ENCODE measurements around the gene GOLGA7B. TPM values are rescaled to one million over a fixed set of nuclear protein-coding genes. Genes with fewer than 3 reads are reported as not detected.
"Not testable (repeated sequence)": the region's sequence is repeated elsewhere in the genome, so short reads cannot be mapped to it uniquely, and the experiment has no call there.

The GOLGA7B gene
- total and polyA plus RNA-seq, 2 donors, result 0.11 to 0.56 TPM

- Histone ChIP-seq H3K36me3 (ENCODE audit: insufficient read depth) (no peaks in the 10 kb centered on the region), H3K27ac (ENCODE audit: low read depth) (no peak overlapping the region), H3K4me1 (ENCODE audit: insufficient read depth) (no peaks in the 10 kb centered on the region), H3K4me3 (ENCODE audit: low read depth, low read length) (no peak overlapping the region)
- DNase-seq (ENCODE audit: extremely low spot score), result no peak
- 50% methylated on average over 9 of the region's 9 CpGs for WGBS
These were observed 28.2 kb upstream of the GOLGA7B start for GRCh38 chr10:97821308-97822038.

- H3K27ac ChIP-seq (ENCODE audit: low read depth), result no peak overlapping the region
- no peak for DNase-seq (ENCODE audit: extremely low spot score)
- no peaks in the 10 kb centered on the region for H3K36me3 ChIP-seq (ENCODE audit: insufficient read depth)
- no peaks in the 10 kb centered on the region for H3K4me1 ChIP-seq (ENCODE audit: insufficient read depth)
- WGBS, result 70% methylated on average over 10 of the region's 10 CpGs
- no peak overlapping the region for H3K4me3 ChIP-seq (ENCODE audit: low read depth, low read length)
These were observed 27.4 kb upstream of the GOLGA7B start for GRCh38 chr10:97822261-97822687.

GRCh38 chr10:97823734-97824133, 25.9 kb upstream of the GOLGA7B start:
- H3K4me1 ChIP-seq (ENCODE audit: insufficient read depth), result no peaks in the 10 kb centered on the region

GRCh38 chr10:97825020-97825760, 24.5 kb upstream of the GOLGA7B start:
- 74% methylated on average over 12 of the region's 12 CpGs for WGBS
- Histone ChIP-seq H3K36me3 (ENCODE audit: insufficient read depth) (no peaks in the 10 kb centered on the region), H3K4me1 (ENCODE audit: insufficient read depth) (no peaks in the 10 kb centered on the region), H3K4me3 (ENCODE audit: low read depth, low read length) (no peak overlapping the region), H3K27ac (ENCODE audit: low read depth) (no peak overlapping the region)
- DNase-seq (ENCODE audit: extremely low spot score), result no peak

More at GRCh38 chr10:97823734-97824133, 25.9 kb upstream of the GOLGA7B start:
- H3K4me3 ChIP-seq (ENCODE audit: low read depth, low read length), result no peak overlapping the region
- H3K27ac ChIP-seq (ENCODE audit: low read depth), result no peak overlapping the region
- WGBS, result 77% methylated on average over 12 of the region's 12 CpGs
- DNase-seq (ENCODE audit: extremely low spot score), result no peak
- H3K36me3 ChIP-seq (ENCODE audit: insufficient read depth), result no peaks in the 10 kb centered on the region

GRCh38 chr10:97826892-97827291, 22.8 kb upstream of the GOLGA7B start:
- WGBS, result 92% methylated on average over 1 of the region's 1 CpG
- no peak for DNase-seq (ENCODE audit: extremely low spot score)
- Histone ChIP-seq H3K4me3 (ENCODE audit: low read depth, low read length) (no peak overlapping the region), H3K36me3 (ENCODE audit: insufficient read depth) (no peaks in the 10 kb centered on the region), H3K27ac (ENCODE audit: low read depth) (no peak overlapping the region), H3K4me1 (ENCODE audit: insufficient read depth) (no peaks in the 10 kb centered on the region)

GRCh38 chr10:97827702-97828291, 21.8 kb upstream of the GOLGA7B start:
- H3K4me1 ChIP-seq (ENCODE audit: insufficient read depth), result no peaks in the 10 kb centered on the region
- no peak for DNase-seq (ENCODE audit: extremely low spot score)
- no peaks in the 10 kb centered on the region for H3K36me3 ChIP-seq (ENCODE audit: insufficient read depth)
- no peak overlapping the region for H3K4me3 ChIP-seq (ENCODE audit: low read depth, low read length)
- H3K27ac ChIP-seq (ENCODE audit: low read depth), result no peak overlapping the region
- 33% methylated on average over 10 of the region's 10 CpGs for WGBS

GRCh38 chr10:97828721-97829120, 20.9 kb upstream of the GOLGA7B start:
- no peak overlapping the region for H3K4me3 ChIP-seq (ENCODE audit: low read depth, low read length)
- WGBS, result 73% methylated on average over 2 of the region's 2 CpGs
- no peaks in the 10 kb centered on the region for H3K36me3 ChIP-seq (ENCODE audit: insufficient read depth)
- DNase-seq (ENCODE audit: extremely low spot score), result no peak
- no peak overlapping the region for H3K27ac ChIP-seq (ENCODE audit: low read depth)
- H3K4me1 ChIP-seq (ENCODE audit: insufficient read depth), result no peaks in the 10 kb centered on the region

- Histone ChIP-seq H3K27ac (ENCODE audit: low read depth) (no peak overlapping the region), H3K36me3 (ENCODE audit: insufficient read depth) (no peaks in the 10 kb centered on the region), H3K4me3 (ENCODE audit: low read depth, low read length) (no peak overlapping the region), H3K4me1 (ENCODE audit: insufficient read depth) (no peaks in the 10 kb centered on the region)
- WGBS, result 10% methylated on average over 3 of the region's 3 CpGs
- no peak for DNase-seq (ENCODE audit: extremely low spot score)
These were observed 19.6 kb upstream of the GOLGA7B start for GRCh38 chr10:97830064-97830463.

- WGBS, result 64% methylated on average over 2 of the region's 2 CpGs
- Histone ChIP-seq H3K36me3 (ENCODE audit: insufficient read depth) (no peaks in the 10 kb centered on the region), H3K4me1 (ENCODE audit: insufficient read depth) (no peaks in the 10 kb centered on the region), H3K4me3 (ENCODE audit: low read depth, low read length) (no peak overlapping the region), H3K27ac (ENCODE audit: low read depth) (no peak overlapping the region)
- DNase-seq (ENCODE audit: extremely low spot score), result no peak
These were observed 18.4 kb upstream of the GOLGA7B start for GRCh38 chr10:97831259-97831658.

- WGBS, result 84% methylated on average over 2 of the region's 2 CpGs
- Histone ChIP-seq H3K4me1 (ENCODE audit: insufficient read depth) (no peaks in the 10 kb centered on the region), H3K4me3 (ENCODE audit: low read depth, low read length) (no peak overlapping the region), H3K27ac (ENCODE audit: low read depth) (no peak overlapping the region), H3K36me3 (ENCODE audit: insufficient read depth) (no peaks in the 10 kb centered on the region)
- DNase-seq (ENCODE audit: extremely low spot score), result no peak
These were observed 13.2 kb upstream of the GOLGA7B start for GRCh38 chr10:97836446-97836845.

GRCh38 chr10:97838091-97838490, 11.6 kb upstream of the GOLGA7B start:
- no peaks in the 10 kb centered on the region for H3K4me1 ChIP-seq (ENCODE audit: insufficient read depth)
- DNase-seq (ENCODE audit: extremely low spot score), result no peak
- no peak overlapping the region for H3K27ac ChIP-seq (ENCODE audit: low read depth)
- no peaks in the 10 kb centered on the region for H3K36me3 ChIP-seq (ENCODE audit: insufficient read depth)
- 93% methylated on average over 3 of the region's 3 CpGs for WGBS
- H3K4me3 ChIP-seq (ENCODE audit: low read depth, low read length), result no peak overlapping the region

GRCh38 chr10:97841166-97841565, 8.5 kb upstream of the GOLGA7B start:
- DNase-seq (ENCODE audit: extremely low spot score); H3K4me1 ChIP-seq (ENCODE audit: insufficient read depth); H3K4me3 ChIP-seq (ENCODE audit: low read depth, low read length); H3K36me3 ChIP-seq (ENCODE audit: insufficient read depth); H3K27ac ChIP-seq (ENCODE audit: low read depth): not testable (repeated sequence)
- 93% methylated on average over 16 of the region's 22 CpGs for WGBS

GRCh38 chr10:97842114-97842513, 7.5 kb upstream of the GOLGA7B start:
- H3K4me3 ChIP-seq (ENCODE audit: low read depth, low read length); H3K36me3 ChIP-seq (ENCODE audit: insufficient read depth); DNase-seq (ENCODE audit: extremely low spot score); H3K4me1 ChIP-seq (ENCODE audit: insufficient read depth); H3K27ac ChIP-seq (ENCODE audit: low read depth): not testable (repeated sequence)
- WGBS, result 32% methylated on average over 2 of the region's 3 CpGs
